Measurements from ENCODE around the gene OR1S2. TPM values are rescaled to one million over a fixed set of nuclear protein-coding genes. Genes with fewer than 3 reads are reported as not detected.

Gene OR1S2
- total RNA-seq, 6 experiments from 2014 or later: not detected

GRCh38 chr11:58177409-58178054, 26.4 kb downstream of the OR1S2 start:
- no peak for DNase-seq
- TF ChIP-seq, protein P1, sequence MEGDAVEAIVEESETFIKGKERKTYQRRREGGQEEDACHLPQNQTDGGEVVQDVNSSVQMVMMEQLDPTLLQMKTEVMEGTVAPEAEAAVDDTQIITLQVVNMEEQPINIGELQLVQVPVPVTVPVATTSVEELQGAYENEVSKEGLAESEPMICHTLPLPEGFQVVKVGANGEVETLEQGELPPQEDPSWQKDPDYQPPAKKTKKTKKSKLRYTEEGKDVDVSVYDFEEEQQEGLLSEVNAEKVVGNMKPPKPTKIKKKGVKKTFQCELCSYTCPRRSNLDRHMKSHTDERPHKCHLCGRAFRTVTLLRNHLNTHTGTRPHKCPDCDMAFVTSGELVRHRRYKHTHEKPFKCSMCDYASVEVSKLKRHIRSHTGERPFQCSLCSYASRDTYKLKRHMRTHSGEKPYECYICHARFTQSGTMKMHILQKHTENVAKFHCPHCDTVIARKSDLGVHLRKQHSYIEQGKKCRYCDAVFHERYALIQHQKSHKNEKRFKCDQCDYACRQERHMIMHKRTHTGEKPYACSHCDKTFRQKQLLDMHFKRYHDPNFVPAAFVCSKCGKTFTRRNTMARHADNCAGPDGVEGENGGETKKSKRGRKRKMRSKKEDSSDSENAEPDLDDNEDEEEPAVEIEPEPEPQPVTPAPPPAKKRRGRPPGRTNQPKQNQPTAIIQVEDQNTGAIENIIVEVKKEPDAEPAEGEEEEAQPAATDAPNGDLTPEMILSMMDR (IDR thresholded peaks at IDR 0.05): no peak
- TF ChIP-seq POLR2A (IDR thresholded peaks at IDR 0.05): no peak
- H3K4me3 ChIP-seq: no peak overlapping the region
- H3K4me1 ChIP-seq: no peaks in the 10 kb centered on the region
- 55% methylated on average over 5 of the region's 5 CpGs for WGBS (ENCODE audit: insufficient coverage, low coverage, low lambda C conversion rate, missing lambda C conversion rate)
- no peak overlapping the region for H3K27ac ChIP-seq
- H3K9me3 ChIP-seq: no peaks in the 10 kb centered on the region
- no peaks in the 10 kb centered on the region for H3K36me3 ChIP-seq
- intact Hi-C loops (cut with DNase I): no loop called here
- no peak for ATAC-seq
- H3K27me3 ChIP-seq: no peaks in the 10 kb centered on the region

GRCh38 chr11:58165504-58166106, 38.3 kb downstream of the OR1S2 start:
- 44% methylated on average over 7 of the region's 7 CpGs for WGBS (ENCODE audit: insufficient coverage, low coverage, low lambda C conversion rate, missing lambda C conversion rate)
- intact Hi-C loops (cut with DNase I): no loop called here

DNA sequence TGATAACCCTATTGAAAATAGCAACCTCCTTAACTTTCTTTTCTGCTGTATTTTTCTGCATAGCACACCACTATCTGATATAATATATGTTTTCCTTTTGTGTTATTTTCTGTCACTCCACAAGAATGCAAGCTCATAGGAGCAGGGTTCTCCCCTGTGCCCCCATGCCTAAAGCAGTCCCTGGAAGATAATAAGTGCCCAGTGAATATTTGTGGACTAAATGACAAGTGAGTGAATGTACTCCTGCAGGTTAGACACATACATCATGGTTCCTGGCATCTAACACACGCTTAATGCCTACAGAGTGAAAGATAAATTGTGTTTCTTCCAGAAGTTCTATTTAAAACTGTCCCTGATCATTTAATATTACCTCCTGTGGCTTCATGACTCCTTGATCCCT, 39.0 kb downstream of the OR1S2 start:
- no peak for DNase-seq
- no peak overlapping the region for H3K4me3 ChIP-seq
- no peaks in the 10 kb centered on the region for H3K36me3 ChIP-seq
- TF ChIP-seq, protein P1 (IDR thresholded peaks at IDR 0.05): no peak
- TF ChIP-seq POLR2A (IDR thresholded peaks at IDR 0.05): no peak
- intact Hi-C loops (cut with DNase I): no loop called here
- 38% methylated on average over 1 of the region's 1 CpG for WGBS (ENCODE audit: insufficient coverage, low coverage, low lambda C conversion rate, missing lambda C conversion rate)
- no peak overlapping the region for H3K27ac ChIP-seq
- H3K27me3 ChIP-seq: no peaks in the 10 kb centered on the region
- no peaks in the 10 kb centered on the region for H3K9me3 ChIP-seq
- H3K4me1 ChIP-seq: no peaks in the 10 kb centered on the region
- no peak for ATAC-seq

More at GRCh38 chr11:58165504-58166106, 38.3 kb downstream of the OR1S2 start:
- TF ChIP-seq, protein P1 (IDR thresholded peaks at IDR 0.05): no peak
- no peak for TF ChIP-seq POLR2A (IDR thresholded peaks at IDR 0.05)
- ATAC-seq (no peak), DNase-seq (no peak)
- no peak overlapping the region for H3K27ac ChIP-seq
- no peaks in the 10 kb centered on the region for H3K27me3 ChIP-seq
- H3K9me3 ChIP-seq: no peaks in the 10 kb centered on the region
- no peak overlapping the region for H3K4me3 ChIP-seq
- H3K36me3 ChIP-seq: no peaks in the 10 kb centered on the region
- no peaks in the 10 kb centered on the region for H3K4me1 ChIP-seq

DNA sequence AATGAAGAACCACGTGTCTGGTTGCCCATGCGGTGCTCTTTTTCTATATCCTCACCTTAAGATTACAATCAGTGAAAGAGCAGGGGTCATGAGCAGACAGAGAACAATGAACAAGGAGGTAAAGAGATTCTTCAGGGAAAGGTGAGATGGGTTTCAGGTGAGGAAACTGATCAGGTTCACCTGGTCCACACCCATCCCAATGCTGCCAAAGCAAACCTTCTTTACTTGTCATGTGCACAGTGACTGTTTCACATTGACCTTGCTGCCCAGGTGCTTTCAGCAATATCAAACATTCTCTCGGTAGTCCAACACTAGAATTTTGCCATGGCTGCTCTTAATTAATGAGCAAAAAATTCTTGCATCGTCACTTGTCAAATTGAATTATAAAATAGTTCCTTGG, 39.6 kb downstream of the OR1S2 start:
- Histone ChIP-seq H3K9me3 (no peaks in the 10 kb centered on the region), H3K4me3 (no peak overlapping the region), H3K27ac (no peak overlapping the region), H3K36me3 (no peaks in the 10 kb centered on the region), H3K27me3 (no peaks in the 10 kb centered on the region), H3K4me1 (no peaks in the 10 kb centered on the region)
- DNase-seq (no peak), ATAC-seq (no peak)
- TF ChIP-seq POLR2A (IDR thresholded peaks at IDR 0.05): no peak
- TF ChIP-seq, protein P1 (IDR thresholded peaks at IDR 0.05): no peak
- intact Hi-C loops (cut with DNase I): no loop called here
- 38% methylated on average over 3 of the region's 4 CpGs for WGBS (ENCODE audit: insufficient coverage, low coverage, low lambda C conversion rate, missing lambda C conversion rate)

Other genes with a start within 250 kb of the OR1S2 start
- not detected for gene OR9Q1, start 180.3 kb downstream of the OR1S2 start, total RNA-seq
- gene OR6Q1, start 173.2 kb downstream of the OR1S2 start, total RNA-seq: not detected
- gene OR9I1, start 78.6 kb downstream of the OR1S2 start, total RNA-seq: not detected
- gene OR9Q2, start 15.1 kb downstream of the OR1S2 start, total RNA-seq: not detected
- not detected for gene OR1S1, start 8.6 kb upstream of the OR1S2 start, total RNA-seq
- not detected for gene OR10Q1, start 24.8 kb upstream of the OR1S2 start, total RNA-seq
- not detected for gene OR10W1, start 64.1 kb upstream of the OR1S2 start, total RNA-seq
- not detected for gene OR5B17, start 154.9 kb upstream of the OR1S2 start, total RNA-seq
- not detected for gene OR5B3, start 202.7 kb upstream of the OR1S2 start, total RNA-seq
- not detected for gene OR5B2, start 224.0 kb upstream of the OR1S2 start, total RNA-seq
- not detected for gene OR5B12, start 238.1 kb upstream of the OR1S2 start, total RNA-seq